Epithelial cell of esophagus (primary cell): ENCODE data around the gene ANKRD10.

Experiments used
- DNase-seq: peaks from one replicate; pipeline ENCODE4 v3.0.0; 2010; ENCODE audit warnings: low read depth
- H3K4me3 ChIP-seq: 2 replicates; pipeline ENCODE4 v1.5.1; 2011; ENCODE audit warnings: mild to moderate bottlenecking, low read length, control low read depth
- TF ChIP-seq, protein P1 (sequence below): IDR thresholded peaks from 2 replicates; pipeline ENCODE4 v1.5.1; 2011; ENCODE audit warnings: low read depth, mild to moderate bottlenecking, low read length, control low read depth, inconsistent platforms; ENCODE audit not compliant: insufficient read depth; ENCODE audit errors: missing control alignments

ANKRD10 gene

DNA sequence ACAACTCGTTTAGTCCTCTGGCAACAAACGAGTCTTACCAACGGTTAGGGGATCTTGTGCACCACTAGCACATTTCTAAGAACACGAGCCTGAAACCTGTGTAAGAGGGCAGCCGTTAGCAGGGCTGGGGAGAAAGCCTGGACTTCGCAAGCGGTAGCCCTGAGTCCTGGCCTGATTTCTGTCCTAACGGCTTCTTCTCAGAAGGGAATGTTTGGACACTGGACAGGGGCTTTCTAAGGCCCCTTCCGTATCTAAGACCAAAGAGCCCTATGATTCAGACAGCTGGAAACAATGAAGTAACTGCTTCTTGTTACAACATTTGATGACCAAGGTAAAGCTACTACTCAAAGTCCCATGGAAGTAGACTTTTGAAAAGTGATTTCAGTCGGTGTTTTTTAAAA, 2.2 kb downstream of the ANKRD10 start:
- TF ChIP-seq, protein P1, sequence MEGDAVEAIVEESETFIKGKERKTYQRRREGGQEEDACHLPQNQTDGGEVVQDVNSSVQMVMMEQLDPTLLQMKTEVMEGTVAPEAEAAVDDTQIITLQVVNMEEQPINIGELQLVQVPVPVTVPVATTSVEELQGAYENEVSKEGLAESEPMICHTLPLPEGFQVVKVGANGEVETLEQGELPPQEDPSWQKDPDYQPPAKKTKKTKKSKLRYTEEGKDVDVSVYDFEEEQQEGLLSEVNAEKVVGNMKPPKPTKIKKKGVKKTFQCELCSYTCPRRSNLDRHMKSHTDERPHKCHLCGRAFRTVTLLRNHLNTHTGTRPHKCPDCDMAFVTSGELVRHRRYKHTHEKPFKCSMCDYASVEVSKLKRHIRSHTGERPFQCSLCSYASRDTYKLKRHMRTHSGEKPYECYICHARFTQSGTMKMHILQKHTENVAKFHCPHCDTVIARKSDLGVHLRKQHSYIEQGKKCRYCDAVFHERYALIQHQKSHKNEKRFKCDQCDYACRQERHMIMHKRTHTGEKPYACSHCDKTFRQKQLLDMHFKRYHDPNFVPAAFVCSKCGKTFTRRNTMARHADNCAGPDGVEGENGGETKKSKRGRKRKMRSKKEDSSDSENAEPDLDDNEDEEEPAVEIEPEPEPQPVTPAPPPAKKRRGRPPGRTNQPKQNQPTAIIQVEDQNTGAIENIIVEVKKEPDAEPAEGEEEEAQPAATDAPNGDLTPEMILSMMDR = no peak
- peak; percentile 40 for DNase-seq
- H3K4me3 ChIP-seq = no peak overlapping the region

DNA sequence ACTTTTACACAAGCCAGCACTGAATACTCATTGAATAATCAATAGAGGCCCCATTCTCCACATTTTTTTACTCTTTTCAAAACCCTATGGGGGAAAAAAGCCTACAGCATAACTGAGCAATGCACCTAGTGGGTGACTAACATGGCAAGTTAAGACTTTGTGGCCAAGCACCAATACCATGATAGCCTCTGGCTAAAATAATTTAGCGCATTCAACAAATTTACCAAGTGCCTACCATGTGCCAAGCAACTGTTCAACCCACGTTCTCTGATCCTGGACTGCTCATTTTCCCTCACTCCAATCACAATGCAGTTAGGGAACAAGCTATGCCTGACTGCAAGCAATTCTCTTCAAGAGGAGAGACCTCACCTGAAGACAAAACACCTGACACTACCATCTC, 3.0 kb downstream of the ANKRD10 start:
- TF ChIP-seq, protein P1 = no peak
- no peak overlapping the region for H3K4me3 ChIP-seq
- DNase-seq = peak; percentile 68

DNA sequence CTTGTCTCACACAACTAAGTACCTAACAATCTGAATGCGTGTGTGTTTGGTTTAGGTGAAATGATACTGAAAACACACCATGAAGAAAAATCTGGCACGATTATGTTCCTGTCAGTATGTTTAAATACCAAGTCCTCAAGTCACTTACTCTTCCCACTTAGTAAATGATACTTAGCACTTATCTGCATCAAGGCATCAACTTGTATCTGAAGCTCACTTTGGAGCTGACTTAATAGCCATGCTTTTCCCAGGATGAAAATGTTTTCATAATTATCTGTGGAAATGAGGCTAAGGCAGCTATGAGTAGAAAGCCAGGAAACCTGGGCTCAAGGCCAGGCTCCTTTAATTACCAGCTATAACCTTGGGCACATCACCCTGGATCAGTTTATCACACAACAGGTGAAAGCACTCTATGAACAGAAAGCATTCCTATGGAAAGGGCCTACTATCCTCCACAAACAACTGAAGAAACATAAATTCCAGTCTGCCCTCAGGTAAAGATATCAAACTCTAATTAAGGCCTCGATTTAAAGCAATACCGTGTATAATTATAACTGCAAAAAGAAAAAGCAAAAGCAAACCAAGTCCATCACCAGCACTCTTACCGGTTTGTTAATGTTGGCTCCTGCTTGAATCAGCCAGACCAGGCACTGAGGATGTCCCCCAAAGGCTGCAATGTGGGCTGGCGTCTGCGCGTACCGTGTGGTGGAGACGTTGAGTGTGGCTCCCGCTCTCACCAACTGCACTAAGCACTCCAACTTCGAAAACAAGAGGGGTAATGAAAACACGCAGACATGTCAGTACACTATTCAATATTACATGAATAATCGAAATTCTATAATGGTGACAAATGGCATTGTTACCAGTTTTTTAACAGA, 4.6 kb downstream of the ANKRD10 start:
- no peak overlapping the region for H3K4me3 ChIP-seq
- TF ChIP-seq, protein P1 = no peak
- no peak for DNase-seq

DNA sequence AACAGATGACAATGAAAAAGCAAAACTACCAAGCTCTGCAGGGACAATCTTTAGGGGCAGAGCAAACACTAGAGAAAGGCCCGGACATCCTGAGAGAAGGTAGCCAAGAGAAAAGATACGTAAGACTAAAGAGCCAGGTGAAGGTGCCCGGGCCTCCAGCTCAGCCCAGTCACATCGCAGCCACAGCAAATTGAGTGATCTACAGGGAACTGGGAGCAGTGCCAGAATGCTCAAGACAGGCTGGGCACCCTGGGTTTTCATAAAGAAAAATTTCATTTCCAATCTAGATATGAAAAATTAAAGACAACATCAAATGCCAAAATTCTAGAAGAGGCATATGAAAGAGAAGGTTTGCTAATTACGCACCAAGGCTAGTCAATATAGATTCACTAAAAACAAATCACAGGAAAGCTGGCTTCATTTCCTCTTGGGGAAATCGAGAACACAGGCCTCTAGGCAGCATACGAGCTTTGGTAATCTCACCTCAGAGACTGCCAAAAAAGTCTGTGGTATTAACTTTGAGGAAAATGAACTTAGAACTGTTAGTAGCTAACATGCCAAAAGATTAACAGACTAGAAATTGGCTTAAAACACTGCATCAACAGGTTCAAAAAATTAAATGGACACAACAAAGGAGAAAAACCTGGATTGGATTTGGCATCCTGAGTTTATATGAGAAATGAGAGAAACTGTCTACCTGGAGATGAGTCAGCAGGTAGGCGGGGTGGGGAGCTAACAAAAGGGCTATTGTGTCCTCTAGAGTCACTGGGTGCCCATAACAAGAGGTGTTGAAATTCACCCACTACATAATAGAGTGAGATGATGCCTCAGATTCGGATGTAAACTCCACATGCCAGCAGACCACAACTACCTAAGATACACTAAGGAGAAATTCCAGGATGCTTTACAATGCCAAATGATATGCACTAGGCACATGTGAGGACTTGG, 6.6 kb downstream of the ANKRD10 start:
- TF ChIP-seq, protein P1 = no peak
- no peak overlapping the region for H3K4me3 ChIP-seq
- DNase-seq = peak; percentile 97

DNA sequence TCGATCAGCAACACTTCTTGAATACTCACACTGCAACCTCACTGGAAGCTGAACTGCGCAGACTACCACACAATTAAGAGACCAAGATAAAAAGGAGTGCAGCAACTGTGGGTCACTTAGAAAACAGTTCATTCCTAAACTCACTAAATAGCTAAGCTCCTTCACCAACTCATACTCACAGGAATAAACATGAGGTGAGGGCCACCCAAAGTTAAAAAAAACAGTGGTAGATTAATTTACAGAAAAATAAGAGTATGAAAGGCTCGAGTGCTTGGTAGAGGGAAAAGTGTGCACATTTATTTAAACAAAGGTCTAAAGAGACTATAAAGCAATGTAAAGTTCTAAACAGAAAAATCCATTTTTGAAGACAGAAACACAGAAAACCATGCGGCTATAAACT, 7.6 kb downstream of the ANKRD10 start:
- H3K4me3 ChIP-seq = no peak overlapping the region
- DNase-seq = no peak
- TF ChIP-seq, protein P1 = no peak

DNA sequence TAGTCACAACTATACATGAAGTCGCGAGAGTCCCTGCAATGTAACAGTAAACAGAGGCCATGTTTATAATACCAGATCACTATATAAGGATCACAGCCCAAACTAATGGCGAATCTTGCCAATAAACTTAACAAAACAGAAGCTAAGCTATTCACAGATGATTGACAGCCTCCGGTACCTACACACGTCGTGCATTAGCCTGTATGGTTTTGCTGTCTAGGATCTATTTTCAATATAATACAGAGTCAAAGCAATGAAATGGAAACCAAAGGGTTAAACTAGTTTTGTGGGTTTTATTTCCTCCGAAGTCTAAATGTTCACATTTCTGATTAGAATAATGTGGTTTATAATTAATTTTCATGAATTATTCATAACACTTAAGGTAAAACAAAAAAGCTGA, 10.1 kb downstream of the ANKRD10 start:
- DNase-seq = no peak
- no peak overlapping the region for H3K4me3 ChIP-seq
- TF ChIP-seq, protein P1 = no peak
